GM23338 (cell line): Measurements from ENCODE around the gene SDHA. TPM values are rescaled to one million over a fixed set of nuclear protein-coding genes. Genes with fewer than 3 reads are reported as not detected.

ENCODE experiments used
- ATAC-seq: fragments of 200-7000 bp; cut with Tn5 transposase; 3 replicates; pipeline ENCODE4 v1.9.1; 2020
- DNase-seq: peaks from one replicate; pipeline ENCODE4 v3.0.0-alpha.2; 2015; ENCODE audit warnings: low spot score
- H2AFZ ChIP-seq: fragments of 200-600 bp; sonication (generic); 2 replicates; pipeline ENCODE4 v1.8.0; 2016; ENCODE audit warnings: antibody characterized with exemption, mild to moderate bottlenecking, moderate library complexity
- H3F3A ChIP-seq: fragments of 200-600 bp; sonication (generic); replicated peaks from 2 replicates; pipeline ENCODE4 v1.8.0; 2017; ENCODE audit warnings: antibody characterized with exemption, mixed run types, low read depth
- H3K27ac ChIP-seq: fragments of 200-600 bp; sonication (generic); 2 replicates; pipeline ENCODE4 v1.6.1; 2016; ENCODE audit warnings: low read depth
- H3K27me3 ChIP-seq: fragments of 200-600 bp; sonication (generic); 2 replicates; pipeline ENCODE4 v1.8.0; 2016; ENCODE audit warnings: mild to moderate bottlenecking, mixed run types, moderate library complexity; ENCODE audit not compliant: insufficient read depth
- H3K36me3 ChIP-seq: fragments of 200-600 bp; sonication (generic); 2 replicates; pipeline ENCODE4 v1.8.0; 2016; ENCODE audit warnings: mild to moderate bottlenecking; ENCODE audit not compliant: insufficient read depth
- H3K4me1 ChIP-seq: fragments of 200-600 bp; sonication (generic); 2 replicates; pipeline ENCODE4 v1.8.0; 2016; ENCODE audit warnings: mild to moderate bottlenecking, moderate library complexity; ENCODE audit not compliant: insufficient read depth
- H3K4me2 ChIP-seq: fragments of 200-600 bp; sonication (generic); 2 replicates; pipeline ENCODE4 v1.7.1; 2017; ENCODE audit warnings: mixed run types
- H3K4me3 ChIP-seq: fragments of 200-600 bp; sonication (generic); 2 replicates; pipeline ENCODE4 v1.6.1; 2016; ENCODE audit warnings: mixed run types
- H3K79me2 ChIP-seq: fragments of 200-600 bp; sonication (generic); replicated peaks from 2 replicates; pipeline ENCODE4 v1.8.0; 2017; ENCODE audit warnings: mild to moderate bottlenecking; ENCODE audit not compliant: insufficient read depth
- H3K9me2 ChIP-seq: fragments of 200-600 bp; sonication (generic); 2 replicates; pipeline ENCODE4 v1.8.0; 2017; ENCODE audit not compliant: insufficient read depth
- H4K20me1 ChIP-seq: fragments of 200-600 bp; sonication (generic); replicated peaks from 2 replicates; pipeline ENCODE4 v1.8.0; 2017; ENCODE audit warnings: mild to moderate bottlenecking; ENCODE audit not compliant: insufficient read depth
- H3K27ac Mint-ChIP-seq: 2 replicates; pipeline ENCODE4 v1.8.0; 2020; ENCODE audit warnings: inconsistent platforms, mild to moderate bottlenecking, moderate library complexity, mixed read lengths
- H3K27me3 Mint-ChIP-seq: 3 replicates; pipeline ENCODE4 v1.8.0; 2022; ENCODE audit warnings: low read depth, mild to moderate bottlenecking, moderate library complexity, mixed read lengths, inconsistent platforms; ENCODE audit not compliant: insufficient read depth, poor library complexity
- H3K36me3 Mint-ChIP-seq: 3 replicates; pipeline ENCODE4 v1.8.0; 2021; ENCODE audit warnings: low read depth, mild to moderate bottlenecking, inconsistent platforms, moderate library complexity, mixed read lengths
- H3K4me1 Mint-ChIP-seq: 3 replicates; pipeline ENCODE4 v1.8.0; 2020; ENCODE audit warnings: mild to moderate bottlenecking, inconsistent platforms, mixed read lengths
- H3K4me3 Mint-ChIP-seq: 3 replicates; pipeline ENCODE4 v1.8.0; 2021; ENCODE audit warnings: moderate library complexity, mild to moderate bottlenecking, inconsistent platforms, mixed read lengths
- H3K9me3 Mint-ChIP-seq: 3 replicates; pipeline ENCODE4 v1.8.0; 2020; ENCODE audit warnings: moderate library complexity, mild to moderate bottlenecking, inconsistent platforms, mixed read lengths
- EZH2phosphoT487 ChIP-seq: fragments of 200-600 bp; sonication (generic); IDR thresholded peaks from one replicate; pipeline ENCODE4 v1.8.1; 2018; ENCODE audit warnings: antibody characterized with exemption; ENCODE audit not compliant: unreplicated experiment
- ZNF114 ChIP-seq: fragments of 250-450 bp; sonication (Bioruptor Pico); IDR thresholded peaks from 2 replicates; pipeline ENCODE4 v1.5.0; 2020; ENCODE audit warnings: mild to moderate bottlenecking, moderate library complexity
- polyA plus RNA-seq: library from polyadenylated mRNA; unstranded; fragments of >200 nt; fragmentation: Nextera tagmentation; extraction: Ambion mirVana; gene quantifications from 2 replicates; pipeline ENCODE4 v1.2.1, GENCODE V29; 2016
- total RNA-seq: library from RNA; depleted of rRNA; stranded (reverse); fragments of >200 nt; shearing (Covaris generic); gene quantifications from 2 replicates; pipeline ENCODE4 v1.2.3, GENCODE V29; 2014
- TF ChIP-seq, protein P1 (sequence below): fragments of 250-450 bp; sonication (Bioruptor Pico); IDR thresholded peaks from 2 replicates; pipeline ENCODE4 v1.5.0; 2020; ENCODE audit warnings: mild to moderate bottlenecking, moderate library complexity
- TF ChIP-seq, protein P2 (sequence below): IDR thresholded peaks from 2 replicates; pipeline ENCODE4 v1.6.1; 2016; ENCODE audit warnings: antibody characterized with exemption
- TF ChIP-seq, protein P3 (sequence below): IDR thresholded peaks from one replicate; pipeline ENCODE4 v1.6.1; 2018; ENCODE audit warnings: antibody characterized with exemption; ENCODE audit not compliant: unreplicated experiment

SDHA gene
- total and polyA plus RNA-seq, 2 experiments from 2014 or later: 62.2 to 70.6 TPM

DNA sequence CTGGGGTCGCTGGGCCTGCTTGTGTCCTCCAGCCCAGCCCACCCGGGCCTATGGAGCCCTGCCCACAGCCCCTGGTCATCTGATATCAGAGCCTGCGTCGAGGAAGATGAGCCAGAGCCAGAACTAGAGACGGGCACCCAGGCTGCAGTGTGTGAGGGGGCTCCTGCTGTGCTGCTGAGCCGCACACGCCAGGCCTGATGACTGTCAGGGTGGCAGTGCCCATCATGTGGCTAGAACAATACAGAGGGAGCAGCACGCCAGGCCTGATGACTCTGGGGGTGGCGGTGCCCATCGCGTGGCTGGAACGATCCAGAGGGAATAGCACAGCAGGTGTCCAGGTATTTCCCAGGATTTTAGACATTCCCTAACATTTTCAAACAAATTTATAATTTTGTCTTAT, 36.0 kb upstream of the SDHA start:
- Histone ChIP-seq H2AFZ (no peak overlapping the region), H3K4me1 (no peaks in the 10 kb centered on the region), H4K20me1 (no peaks in the 10 kb centered on the region; the same call in 1 of the 2 replicates), H3K4me3 (no peak overlapping the region), H3K9me2 (no peaks in the 10 kb centered on the region), H3K79me2 (no peaks in the 10 kb centered on the region), H3K27me3 (no peaks in the 10 kb centered on the region), H3K4me2 (no peak overlapping the region), H3K27ac (no peak overlapping the region), H3F3A (no peaks in the 10 kb centered on the region), H3K36me3 (peaks cover 3% of the 10 kb centered on the region; the same call in 1 of the 2 replicates)
- peaks cover 2% of the 10 kb centered on the region for H3K27me3 Mint-ChIP-seq
- DNase-seq (no peak), ATAC-seq (no peak)
- peaks cover 12% of the 10 kb centered on the region for H3K4me1 Mint-ChIP-seq
- H3K36me3 Mint-ChIP-seq: peaks cover 32% of the 10 kb centered on the region
- H3K4me3 Mint-ChIP-seq: no peak overlapping the region
- no peak overlapping the region for H3K27ac Mint-ChIP-seq
- TF ChIP-seq, protein P1, sequence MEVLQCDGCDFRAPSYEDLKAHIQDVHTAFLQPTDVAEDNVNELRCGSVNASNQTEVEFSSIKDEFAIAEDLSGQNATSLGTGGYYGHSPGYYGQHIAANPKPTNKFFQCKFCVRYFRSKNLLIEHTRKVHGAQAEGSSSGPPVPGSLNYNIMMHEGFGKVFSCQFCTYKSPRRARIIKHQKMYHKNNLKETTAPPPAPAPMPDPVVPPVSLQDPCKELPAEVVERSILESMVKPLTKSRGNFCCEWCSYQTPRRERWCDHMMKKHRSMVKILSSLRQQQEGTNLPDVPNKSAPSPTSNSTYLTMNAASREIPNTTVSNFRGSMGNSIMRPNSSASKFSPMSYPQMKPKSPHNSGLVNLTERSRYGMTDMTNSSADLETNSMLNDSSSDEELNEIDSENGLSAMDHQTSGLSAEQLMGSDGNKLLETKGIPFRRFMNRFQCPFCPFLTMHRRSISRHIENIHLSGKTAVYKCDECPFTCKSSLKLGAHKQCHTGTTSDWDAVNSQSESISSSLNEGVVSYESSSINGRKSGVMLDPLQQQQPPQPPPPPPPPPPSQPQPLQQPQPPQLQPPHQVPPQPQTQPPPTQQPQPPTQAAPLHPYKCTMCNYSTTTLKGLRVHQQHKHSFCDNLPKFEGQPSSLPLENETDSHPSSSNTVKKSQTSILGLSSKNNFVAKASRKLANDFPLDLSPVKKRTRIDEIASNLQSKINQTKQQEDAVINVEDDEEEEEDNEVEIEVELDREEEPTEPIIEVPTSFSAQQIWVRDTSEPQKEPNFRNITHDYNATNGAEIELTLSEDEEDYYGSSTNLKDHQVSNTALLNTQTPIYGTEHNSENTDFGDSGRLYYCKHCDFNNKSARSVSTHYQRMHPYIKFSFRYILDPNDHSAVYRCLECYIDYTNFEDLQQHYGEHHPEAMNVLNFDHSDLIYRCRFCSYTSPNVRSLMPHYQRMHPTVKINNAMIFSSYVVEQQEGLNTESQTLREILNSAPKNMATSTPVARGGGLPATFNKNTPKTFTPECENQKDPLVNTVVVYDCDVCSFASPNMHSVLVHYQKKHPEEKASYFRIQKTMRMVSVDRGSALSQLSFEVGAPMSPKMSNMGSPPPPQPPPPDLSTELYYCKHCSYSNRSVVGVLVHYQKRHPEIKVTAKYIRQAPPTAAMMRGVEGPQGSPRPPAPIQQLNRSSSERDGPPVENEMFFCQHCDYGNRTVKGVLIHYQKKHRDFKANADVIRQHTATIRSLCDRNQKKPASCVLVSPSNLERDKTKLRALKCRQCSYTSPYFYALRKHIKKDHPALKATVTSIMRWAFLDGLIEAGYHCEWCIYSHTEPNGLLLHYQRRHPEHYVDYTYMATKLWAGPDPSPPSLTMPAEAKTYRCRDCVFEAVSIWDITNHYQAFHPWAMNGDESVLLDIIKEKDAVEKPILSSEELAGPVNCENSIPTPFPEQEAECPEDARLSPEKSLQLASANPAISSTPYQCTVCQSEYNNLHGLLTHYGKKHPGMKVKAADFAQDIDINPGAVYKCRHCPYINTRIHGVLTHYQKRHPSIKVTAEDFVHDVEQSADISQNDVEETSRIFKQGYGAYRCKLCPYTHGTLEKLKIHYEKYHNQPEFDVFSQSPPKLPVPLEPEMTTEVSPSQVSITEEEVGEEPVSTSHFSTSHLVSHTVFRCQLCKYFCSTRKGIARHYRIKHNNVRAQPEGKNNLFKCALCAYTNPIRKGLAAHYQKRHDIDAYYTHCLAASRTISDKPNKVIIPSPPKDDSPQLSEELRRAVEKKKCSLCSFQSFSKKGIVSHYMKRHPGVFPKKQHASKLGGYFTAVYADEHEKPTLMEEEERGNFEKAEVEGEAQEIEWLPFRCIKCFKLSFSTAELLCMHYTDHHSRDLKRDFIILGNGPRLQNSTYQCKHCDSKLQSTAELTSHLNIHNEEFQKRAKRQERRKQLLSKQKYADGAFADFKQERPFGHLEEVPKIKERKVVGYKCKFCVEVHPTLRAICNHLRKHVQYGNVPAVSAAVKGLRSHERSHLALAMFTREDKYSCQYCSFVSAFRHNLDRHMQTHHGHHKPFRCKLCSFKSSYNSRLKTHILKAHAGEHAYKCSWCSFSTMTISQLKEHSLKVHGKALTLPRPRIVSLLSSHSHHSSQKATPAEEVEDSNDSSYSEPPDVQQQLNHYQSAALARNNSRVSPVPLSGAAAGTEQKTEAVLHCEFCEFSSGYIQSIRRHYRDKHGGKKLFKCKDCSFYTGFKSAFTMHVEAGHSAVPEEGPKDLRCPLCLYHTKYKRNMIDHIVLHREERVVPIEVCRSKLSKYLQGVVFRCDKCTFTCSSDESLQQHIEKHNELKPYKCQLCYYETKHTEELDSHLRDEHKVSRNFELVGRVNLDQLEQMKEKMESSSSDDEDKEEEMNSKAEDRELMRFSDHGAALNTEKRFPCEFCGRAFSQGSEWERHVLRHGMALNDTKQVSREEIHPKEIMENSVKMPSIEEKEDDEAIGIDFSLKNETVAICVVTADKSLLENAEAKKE (CRISPR knock-in tag): no peak
- TF ChIP-seq, protein P2, sequence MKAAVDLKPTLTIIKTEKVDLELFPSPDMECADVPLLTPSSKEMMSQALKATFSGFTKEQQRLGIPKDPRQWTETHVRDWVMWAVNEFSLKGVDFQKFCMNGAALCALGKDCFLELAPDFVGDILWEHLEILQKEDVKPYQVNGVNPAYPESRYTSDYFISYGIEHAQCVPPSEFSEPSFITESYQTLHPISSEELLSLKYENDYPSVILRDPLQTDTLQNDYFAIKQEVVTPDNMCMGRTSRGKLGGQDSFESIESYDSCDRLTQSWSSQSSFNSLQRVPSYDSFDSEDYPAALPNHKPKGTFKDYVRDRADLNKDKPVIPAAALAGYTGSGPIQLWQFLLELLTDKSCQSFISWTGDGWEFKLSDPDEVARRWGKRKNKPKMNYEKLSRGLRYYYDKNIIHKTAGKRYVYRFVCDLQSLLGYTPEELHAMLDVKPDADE: no peak
- TF ChIP-seq, protein P3, sequence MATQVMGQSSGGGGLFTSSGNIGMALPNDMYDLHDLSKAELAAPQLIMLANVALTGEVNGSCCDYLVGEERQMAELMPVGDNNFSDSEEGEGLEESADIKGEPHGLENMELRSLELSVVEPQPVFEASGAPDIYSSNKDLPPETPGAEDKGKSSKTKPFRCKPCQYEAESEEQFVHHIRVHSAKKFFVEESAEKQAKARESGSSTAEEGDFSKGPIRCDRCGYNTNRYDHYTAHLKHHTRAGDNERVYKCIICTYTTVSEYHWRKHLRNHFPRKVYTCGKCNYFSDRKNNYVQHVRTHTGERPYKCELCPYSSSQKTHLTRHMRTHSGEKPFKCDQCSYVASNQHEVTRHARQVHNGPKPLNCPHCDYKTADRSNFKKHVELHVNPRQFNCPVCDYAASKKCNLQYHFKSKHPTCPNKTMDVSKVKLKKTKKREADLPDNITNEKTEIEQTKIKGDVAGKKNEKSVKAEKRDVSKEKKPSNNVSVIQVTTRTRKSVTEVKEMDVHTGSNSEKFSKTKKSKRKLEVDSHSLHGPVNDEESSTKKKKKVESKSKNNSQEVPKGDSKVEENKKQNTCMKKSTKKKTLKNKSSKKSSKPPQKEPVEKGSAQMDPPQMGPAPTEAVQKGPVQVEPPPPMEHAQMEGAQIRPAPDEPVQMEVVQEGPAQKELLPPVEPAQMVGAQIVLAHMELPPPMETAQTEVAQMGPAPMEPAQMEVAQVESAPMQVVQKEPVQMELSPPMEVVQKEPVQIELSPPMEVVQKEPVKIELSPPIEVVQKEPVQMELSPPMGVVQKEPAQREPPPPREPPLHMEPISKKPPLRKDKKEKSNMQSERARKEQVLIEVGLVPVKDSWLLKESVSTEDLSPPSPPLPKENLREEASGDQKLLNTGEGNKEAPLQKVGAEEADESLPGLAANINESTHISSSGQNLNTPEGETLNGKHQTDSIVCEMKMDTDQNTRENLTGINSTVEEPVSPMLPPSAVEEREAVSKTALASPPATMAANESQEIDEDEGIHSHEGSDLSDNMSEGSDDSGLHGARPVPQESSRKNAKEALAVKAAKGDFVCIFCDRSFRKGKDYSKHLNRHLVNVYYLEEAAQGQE: no peak
- TF ChIP-seq ZNF114 (no peak), EZH2phosphoT487 (no peak)
- no peaks in the 10 kb centered on the region; the same call in 2 of the 3 replicates for H3K9me3 Mint-ChIP-seq
